HepG2 (cell line): Measurements from ENCODE around the gene DAD1. TPM values are rescaled to one million over a fixed set of nuclear protein-coding genes. Genes with fewer than 3 reads are reported as not detected.

Experiments used
- ATAC-seq: fragments of 200-7000 bp; cut with Tn5 transposase; 3 replicates; pipeline ENCODE4 v1.9.1; 2020; ENCODE audit warnings: mild to moderate bottlenecking, moderate library complexity
- BruUV-seq: library from RNA; stranded (reverse); fragments of 400-500 nt; replicated peaks from 2 replicates; lab custom pipeline; 2021; lab: Mats Ljungman, UMichigan
- CTCF ChIA-PET: fragments of 300-600 bp; formaldehyde crosslinking; extraction: SDS; loops from one replicate; lab custom pipeline; 2021; ENCODE audit warnings: low total read pairs, inconsistent platforms, low intra/inter-chr PET ratio; lab: Yijun Ruan, JAX
- POLR2A ChIA-PET: fragments of 350-600 bp; sonication (Branson Sonifier 250); formaldehyde crosslinking; loops from one replicate; lab custom pipeline; 2020; ENCODE audit warnings: antibody characterized with exemption, inconsistent platforms; lab: Yijun Ruan, JAX
- DNase-seq: peaks from one replicate; pipeline ENCODE4 v3.0.0-alpha.2; 2015; ENCODE audit warnings: low spot score
- FAIRE-seq: peaks from 3 replicates; lab custom pipeline; 2011; peaks lifted over from hg19 to GRCh38; lab: Jason Lieb, UNC
- H2AFZ ChIP-seq: one replicate; pipeline ENCODE4 v1.6.1; 2011; ENCODE audit warnings: low read length, inconsistent platforms
- H3K27ac ChIP-seq: fragments of 300-600 bp; 3 replicates; pipeline ENCODE4 v1.8.0; 2011; ENCODE audit warnings: mixed run types, mild to moderate bottlenecking, mixed read lengths, low read length, inconsistent platforms; ENCODE audit not compliant: insufficient read depth; ENCODE audit errors: extremely low read length
- H3K27me3 ChIP-seq, 2 experiments: fragments of 200-600 bp in 1 of 2; 2 replicates in 1 of 2; 3 replicates in 1 of 2; pipeline versions ENCODE4 v1.6.0 to v1.8.0; 2011; ENCODE audit warnings: low read length in 2 of 2, mild to moderate bottlenecking in 2 of 2, moderate library complexity in 2 of 2, inconsistent platforms in 1 of 2; ENCODE audit not compliant: insufficient read depth in 2 of 2, control insufficient read depth in 1 of 2
- H3K36me3 ChIP-seq, 2 experiments: fragments of 200-600 bp in 1 of 2; replicated peaks in 1 of 2; 2 replicates in 1 of 2; 3 replicates in 1 of 2; pipeline versions ENCODE4 v1.5.1 to v1.8.0; 2011; ENCODE audit warnings: low read length in 2 of 2, inconsistent platforms in 1 of 2; ENCODE audit not compliant: insufficient read depth in 2 of 2, control insufficient read depth in 1 of 2
- H3K4me1 ChIP-seq: 2 replicates; pipeline ENCODE4 v1.5.1; 2012; ENCODE audit warnings: low read length, inconsistent platforms; ENCODE audit not compliant: insufficient read depth
- H3K4me2 ChIP-seq: 2 replicates; pipeline ENCODE4 v1.6.0; 2011; ENCODE audit warnings: low read depth, low read length, inconsistent platforms
- H3K4me3 ChIP-seq, 3 experiments: fragments of 200-600 bp in 1 of 3; sonication (generic), shearing (Covaris generic) in 1 of 3; replicated peaks in 1 of 3; 2 replicates each; pipeline ENCODE4 v1.5.1; 2011 to 2016; ENCODE audit warnings: low read length in 3 of 3, inconsistent platforms in 2 of 3, low read depth in 2 of 3, mild to moderate bottlenecking in 2 of 3, control low read depth in 1 of 3, mixed read lengths in 1 of 3; ENCODE audit not compliant: insufficient read depth in 1 of 3
- H3K79me2 ChIP-seq: one replicate; pipeline ENCODE4 v1.6.1; 2011; ENCODE audit warnings: low read length, inconsistent platforms; ENCODE audit not compliant: insufficient read depth
- H3K9ac ChIP-seq: 2 replicates; pipeline ENCODE4 v1.6.0; 2011; ENCODE audit warnings: mild to moderate bottlenecking, low read depth, low read length, inconsistent platforms; ENCODE audit not compliant: insufficient read depth
- H3K9me3 ChIP-seq: 2 replicates; pipeline ENCODE4 v1.5.1; 2012; ENCODE audit warnings: mild to moderate bottlenecking, low read length
- H4K20me1 ChIP-seq: 2 replicates; pipeline ENCODE4 v1.6.0; 2011; ENCODE audit warnings: inconsistent platforms, mild to moderate bottlenecking, low read length, moderate library complexity; ENCODE audit not compliant: insufficient read depth
- CBFB ChIP-seq: sonication (generic); formaldehyde crosslinking; IDR thresholded peaks from 2 replicates; pipeline ENCODE4 v1.4.0; 2020; ENCODE audit warnings: missing genetic modification reagents
- FOXM1 ChIP-seq: sonication (generic); formaldehyde crosslinking; IDR thresholded peaks from 2 replicates; pipeline ENCODE4 v1.5.0; 2020; ENCODE audit warnings: missing genetic modification reagents
- FOXO1 ChIP-seq: sonication (generic); formaldehyde crosslinking; IDR thresholded peaks from 2 replicates; pipeline ENCODE4 v1.4.0; 2020; ENCODE audit warnings: missing genetic modification reagents
- GZF1 ChIP-seq: sonication (generic); formaldehyde crosslinking; IDR thresholded peaks from 2 replicates; pipeline ENCODE4 v1.5.1; 2020; ENCODE audit warnings: mild to moderate bottlenecking, missing genetic modification reagents
- HOXA9 ChIP-seq: sonication (generic); formaldehyde crosslinking; IDR thresholded peaks from 2 replicates; pipeline ENCODE4 v1.8.1; 2022; ENCODE audit warnings: missing genetic modification reagents, mild to moderate bottlenecking, moderate library complexity, borderline replicate concordance
- IRF2 ChIP-seq: IDR thresholded peaks from 2 replicates; pipeline ENCODE4 v1.6.1; 2018; ENCODE audit warnings: missing genetic modification reagents, missing compliant biosample characterization
- KDM1A ChIP-seq: IDR thresholded peaks from 2 replicates; pipeline ENCODE4 v1.6.1; 2016; ENCODE audit warnings: missing compliant biosample characterization
- MAF1 ChIP-seq: sonication (generic); formaldehyde crosslinking; IDR thresholded peaks from 2 replicates; pipeline ENCODE4 v1.5.0; 2020; ENCODE audit warnings: missing genetic modification reagents, borderline replicate concordance
- NAIF1 ChIP-seq: sonication (generic); formaldehyde crosslinking; IDR thresholded peaks from 2 replicates; pipeline ENCODE4 v1.5.0; 2020; ENCODE audit warnings: mild to moderate bottlenecking, missing genetic modification reagents, borderline replicate concordance
- NFIC ChIP-seq: IDR thresholded peaks from 2 replicates; pipeline ENCODE4 v1.6.1; 2012; ENCODE audit warnings: mild to moderate bottlenecking, low read length, inconsistent platforms
- PAXIP1 ChIP-seq: sonication (generic); formaldehyde crosslinking; conservative IDR thresholded peaks from 2 replicates; pipeline ENCODE4 v1.4.0; 2020; ENCODE audit warnings: mild to moderate bottlenecking, missing genetic modification reagents, moderate library complexity
- RELA ChIP-seq: sonication (generic); formaldehyde crosslinking; IDR thresholded peaks from 2 replicates; pipeline ENCODE4 v1.4.0; 2020; ENCODE audit warnings: missing genetic modification reagents
- SNAPC2 ChIP-seq: sonication (generic); formaldehyde crosslinking; IDR thresholded peaks from 2 replicates; pipeline ENCODE4 v1.8.1; 2022; ENCODE audit warnings: mild to moderate bottlenecking, missing genetic modification reagents
- ZNF121 ChIP-seq: sonication (generic); formaldehyde crosslinking; IDR thresholded peaks from 2 replicates; pipeline ENCODE4 v1.5.0; 2020; ENCODE audit warnings: mild to moderate bottlenecking, missing genetic modification reagents
- ZSCAN5A ChIP-seq: sonication (generic); formaldehyde crosslinking; IDR thresholded peaks from 2 replicates; pipeline ENCODE4 v1.8.0; 2022; ENCODE audit warnings: mild to moderate bottlenecking, missing genetic modification reagents, borderline replicate concordance
- WGBS: methylation state at CpG from one replicate; pipeline ENCODE4 v1.1.6; 2017; ENCODE audit warnings: low lambda C conversion rate; 5-methylcytosine and 5-hydroxymethylcytosine counted together
- in situ Hi-C: cut with HindIII; loops from 2 replicates; pipeline ENCODE4 v1.10.0; 2017; ENCODE audit warnings: low pct_unique_long_range_greater_than_20kb; ENCODE audit not compliant: extremely low pct_ligation_motif_present
- intact Hi-C: fragments of 100-400 bp; cut with micrococcal nuclease; formaldehyde crosslinking; loops from one replicate; pipeline ENCODE4 v1.10.0; 2022; ENCODE audit not compliant: unreplicated experiment
- polyA plus RNA-seq, 8 experiments: library from polyadenylated mRNA; depleted of rRNA in 3 of 8; stranded (reverse) in 7 of 8; unstranded in 1 of 8; fragments of >200 nt; fragmentation: Illumina TruSeq in 4 of 8; extraction: Trizol in 4 of 8; gene quantifications; 2 replicates each; pipeline versions ENCODE4 v1.2.1 to v1.2.3, GENCODE V29; 2011 to 2016; ENCODE audit warnings: low read depth in 4 of 8, missing spikeins in 1 of 8, mixed read lengths in 1 of 8; ENCODE audit not compliant: insufficient read depth in 1 of 8
- total RNA-seq, 5 experiments: library from RNA; depleted of rRNA; stranded (reverse); fragments of >200 nt; fragmentation: Illumina TruSeq; extraction: Trizol; gene quantifications; 2 replicates each; pipeline ENCODE4 v1.2.3, GENCODE V29; 2016; ENCODE audit warnings: low read depth in 1 of 5

The DAD1 gene
- total and polyA plus RNA-seq, 2 of the 13 experiments (the other 11 are each of a cell fraction or from before 2014, with no cell fraction given), result 558 to 626 TPM

GRCh38 chr14:22623047-22623446, 34.0 kb upstream of the DAD1 start:
- POLR2A ChIA-PET, result no interaction called here
- H3K9ac ChIP-seq, result no peak overlapping the region
- peaks cover 0 to 3% of the 10 kb centered on the region in 2 experiments; a peak in 1 of 5 replicates for H3K27me3 ChIP-seq
- WGBS, result 46% methylated on average over 2 of the region's 2 CpGs
- no peaks in the 10 kb centered on the region for H3K4me1 ChIP-seq
- H3K4me3 ChIP-seq, result no peak overlapping the region
- no peak overlapping the region for H3K4me2 ChIP-seq
- no peaks in the 10 kb centered on the region for H3K79me2 ChIP-seq
- no peaks in the 10 kb centered on the region for H3K36me3 ChIP-seq
- DNase-seq (no peak), FAIRE-seq (no peak), ATAC-seq (no peak)
- H3K27ac ChIP-seq, result no peak overlapping the region
- H4K20me1 ChIP-seq, result no peaks in the 10 kb centered on the region
- BruUV-seq, result no TSS peak
- CTCF ChIA-PET, result no interaction called here
- TF ChIP-seq MAF1 (CRISPR knock-in tag) (no peak), FOXM1 (no peak), KDM1A (no peak), PAXIP1 (CRISPR knock-in tag) (no peak), CBFB (CRISPR knock-in tag) (no peak), IRF2 (CRISPR knock-in tag) (no peak), ZNF121 (CRISPR knock-in tag) (no peak), FOXO1 (CRISPR knock-in tag) (no peak), ZSCAN5A (CRISPR knock-in tag) (no peak), SNAPC2 (no peak), GZF1 (CRISPR knock-in tag) (no peak), RELA (CRISPR knock-in tag) (no peak), NFIC (no peak), HOXA9 (CRISPR knock-in tag) (no peak), NAIF1 (no peak)
- H2AFZ ChIP-seq, result no peak overlapping the region
- in situ Hi-C loops, result no loop called here
- H3K9me3 ChIP-seq, result no peaks in the 10 kb centered on the region
- intact Hi-C loops, result no loop called here
